Fibroblast of the conjunctiva (primary cell): ENCODE results near the gene CLMN.

Source experiments
- DNase-seq: peaks from one replicate; pipeline ENCODE4 v3.0.0-alpha.2; 2010; ENCODE audit warnings: low read depth

Gene CLMN

DNA sequence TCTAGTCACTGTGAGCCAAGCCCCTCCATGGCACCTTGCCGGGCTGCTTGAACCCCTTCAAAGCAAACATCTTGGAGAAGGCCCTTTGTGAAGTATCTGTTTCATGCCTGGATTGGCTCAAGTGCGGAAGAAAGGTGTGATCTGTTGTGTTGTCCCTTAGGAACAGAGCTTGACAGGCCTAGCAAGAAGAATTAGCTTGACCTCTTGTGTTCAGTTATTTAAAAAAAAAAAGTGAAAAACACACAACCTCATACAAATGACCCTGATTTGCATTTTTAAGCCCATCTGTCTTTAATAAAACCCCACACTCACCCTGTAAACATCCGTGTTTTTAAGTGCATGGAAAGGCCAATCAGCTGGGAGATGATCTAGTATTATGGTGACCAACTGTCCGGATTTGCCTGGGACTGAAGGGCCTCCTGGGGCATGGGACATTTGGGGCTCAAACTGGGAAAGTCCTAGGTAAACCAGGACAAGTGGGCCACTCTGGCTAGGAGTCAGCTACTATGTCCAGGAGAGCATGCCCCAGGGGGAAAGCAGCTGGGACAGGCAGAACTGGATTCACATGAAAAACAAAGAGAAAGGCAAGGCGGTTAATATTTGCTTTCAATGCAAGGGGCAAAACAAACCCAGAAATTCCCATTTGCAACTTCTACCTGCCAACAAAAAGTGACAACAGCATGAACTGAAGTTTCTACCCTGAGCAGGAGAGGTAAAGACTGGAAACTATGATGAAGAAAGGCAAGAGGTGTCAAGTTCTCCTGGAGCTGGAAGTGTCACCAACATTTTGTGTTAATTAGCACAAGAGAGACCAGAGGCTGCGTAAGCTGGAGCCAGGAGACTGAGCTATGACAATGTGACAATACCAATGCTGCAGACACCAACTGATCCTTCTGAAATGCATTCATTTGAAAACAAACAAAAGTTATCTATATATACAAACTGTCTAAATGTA, 78.6 kb downstream of the CLMN start:
- DNase-seq = no peak

DNA sequence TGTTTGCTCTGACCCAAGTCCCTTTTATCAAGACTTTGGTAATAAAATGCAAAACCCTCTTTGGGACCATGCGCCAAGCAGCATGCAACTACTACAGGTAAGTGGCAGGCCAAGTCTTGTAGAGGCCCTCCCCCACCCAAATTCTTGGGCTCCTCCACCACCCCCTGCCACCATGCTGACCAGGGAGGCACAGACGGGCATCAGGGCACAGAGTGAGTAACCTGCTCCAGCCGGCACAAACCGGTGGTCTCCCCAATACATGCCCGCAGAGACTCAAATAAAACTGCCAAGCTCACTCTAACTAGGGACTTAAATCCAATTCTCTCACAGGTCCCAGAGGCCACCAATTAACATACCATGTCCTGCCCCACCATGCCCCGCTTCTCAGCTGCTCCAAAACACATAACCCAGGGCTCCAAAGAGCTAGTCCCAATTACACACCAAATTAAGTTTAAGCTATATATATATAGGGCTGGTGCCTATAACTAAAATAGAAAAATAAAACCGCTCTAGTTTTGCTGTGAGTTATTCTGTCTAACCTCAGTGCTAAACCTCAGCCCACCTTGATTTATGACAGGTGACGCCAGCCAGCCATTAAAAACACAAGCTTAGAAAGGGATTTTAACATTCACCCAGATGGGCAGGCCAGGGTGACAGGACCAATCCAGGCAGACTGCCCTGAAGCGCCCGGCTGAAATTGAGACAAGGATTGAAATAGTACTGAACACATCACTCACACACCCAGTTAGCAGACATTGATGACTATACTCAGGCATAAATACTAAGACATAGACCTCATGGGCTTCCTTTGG, 81.0 kb downstream of the CLMN start:
- DNase-seq = no peak

DNA sequence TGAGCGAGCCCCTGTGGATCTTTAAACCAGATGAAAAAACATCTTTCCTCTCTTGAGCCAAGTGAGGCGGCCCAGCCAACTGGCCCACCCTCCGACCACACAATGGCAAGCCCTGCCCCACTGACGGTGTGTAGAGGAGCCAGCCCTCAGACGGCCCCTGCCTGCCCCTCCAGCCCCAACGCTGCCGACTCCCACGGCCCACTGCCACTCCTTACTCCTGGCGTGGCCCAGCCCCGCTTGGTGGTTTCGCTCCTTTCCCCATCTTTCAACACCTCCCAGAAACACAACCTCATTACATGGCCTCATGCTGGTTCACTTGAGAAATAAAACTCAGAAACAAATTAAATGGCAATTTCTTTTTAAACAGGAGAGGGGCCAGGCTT, 81.8 kb downstream of the CLMN start:
- DNase-seq = no peak

DNA sequence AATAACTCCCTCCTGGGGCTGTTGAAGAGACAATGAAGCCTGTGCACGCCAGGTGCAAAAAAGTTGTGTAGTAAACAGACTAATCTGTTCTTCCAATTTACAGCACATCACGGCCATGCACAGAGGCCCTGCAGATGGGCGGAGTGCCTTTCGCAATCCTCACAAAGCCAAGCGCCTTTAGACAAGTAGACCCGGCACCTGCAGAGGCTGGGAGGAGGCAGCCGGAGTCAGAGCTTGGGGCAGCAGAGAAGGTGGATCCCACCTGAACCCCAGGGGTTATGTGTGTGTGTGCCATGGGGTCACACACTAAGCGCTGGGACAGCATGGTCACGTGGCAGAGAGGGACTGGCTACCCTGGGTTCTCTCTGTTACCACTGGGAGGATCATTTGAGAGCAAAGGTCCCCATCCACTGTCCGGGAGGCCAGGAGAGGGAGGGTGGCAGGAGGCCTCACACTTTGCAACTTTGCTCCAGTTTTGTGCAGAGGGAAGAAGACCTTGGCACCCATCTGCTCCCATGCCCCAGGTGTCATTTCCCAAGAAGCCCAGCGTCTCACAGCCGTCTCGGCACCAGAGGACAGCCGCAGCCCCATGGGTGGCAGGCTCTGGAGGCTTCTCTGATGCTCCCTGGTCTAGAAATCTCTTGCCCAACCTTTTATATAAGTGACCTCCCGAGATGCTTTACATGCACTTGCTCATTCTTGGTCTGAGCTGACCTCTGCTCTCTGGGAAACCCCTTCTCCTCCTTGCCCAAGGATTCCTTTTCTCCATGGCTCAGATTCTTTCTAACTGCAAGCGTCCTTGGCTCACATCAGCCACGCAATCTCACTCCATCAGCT, 82.4 kb downstream of the CLMN start:
- DNase-seq = no peak

DNA sequence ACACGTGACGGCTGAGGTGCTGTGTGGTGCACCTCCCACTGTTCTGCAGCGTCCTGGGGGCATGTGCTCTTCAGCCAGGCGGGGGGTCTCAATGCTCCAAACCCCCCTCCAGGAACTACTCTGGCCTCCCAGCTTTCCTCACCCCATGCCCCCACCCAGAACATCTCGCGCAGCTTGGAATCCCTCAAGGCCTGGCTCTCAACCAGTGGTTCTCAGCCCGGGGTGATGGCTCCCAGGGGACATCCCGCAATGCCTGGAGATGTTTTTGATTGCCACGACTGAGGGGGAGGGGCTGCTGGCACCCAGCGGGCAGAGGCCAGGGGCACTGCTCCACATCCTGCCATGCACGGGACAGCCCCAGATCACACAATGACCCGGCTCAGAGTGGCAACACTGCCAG, 83.5 kb downstream of the CLMN start:
- no peak for DNase-seq

DNA sequence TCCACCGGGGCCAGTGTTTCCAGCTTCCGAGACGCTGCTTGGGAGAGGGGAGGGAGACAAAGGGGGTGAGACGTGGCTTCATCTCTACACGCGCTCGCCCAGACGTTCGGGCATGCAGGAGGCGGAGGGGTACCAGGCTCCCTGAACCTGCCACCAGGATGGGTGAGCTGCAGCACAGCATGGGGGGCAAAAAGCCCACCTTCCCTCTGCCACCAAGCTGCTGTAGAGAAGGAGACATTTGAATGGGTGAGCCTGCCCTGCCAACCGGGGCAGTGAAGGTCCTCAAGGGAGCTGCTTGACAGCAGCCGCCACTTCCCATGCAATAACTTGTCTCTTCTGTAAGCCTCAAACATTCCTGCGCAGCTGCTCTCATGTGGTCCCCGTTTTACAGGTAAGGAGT, 83.9 kb downstream of the CLMN start:
- DNase-seq = no peak

DNA sequence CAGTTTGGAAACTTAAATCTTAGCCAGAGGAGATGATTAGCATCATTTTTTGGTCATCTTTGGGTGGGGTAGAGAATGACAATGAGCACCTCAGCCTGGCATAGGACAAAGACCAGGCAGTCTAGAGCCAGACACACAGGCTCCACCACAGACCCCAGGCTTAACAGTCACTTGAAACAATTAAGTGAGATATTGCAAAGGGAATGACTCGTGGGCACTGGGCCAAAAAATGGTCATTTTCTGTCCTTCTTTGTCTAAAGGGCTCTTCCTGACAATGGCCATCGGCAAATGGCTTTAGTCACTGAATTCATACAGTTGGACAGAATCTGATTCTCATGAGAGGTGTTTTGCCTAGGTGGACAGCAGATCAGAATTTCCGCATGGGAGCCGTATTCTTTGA, 84.4 kb downstream of the CLMN start:
- DNase-seq = no peak

DNA sequence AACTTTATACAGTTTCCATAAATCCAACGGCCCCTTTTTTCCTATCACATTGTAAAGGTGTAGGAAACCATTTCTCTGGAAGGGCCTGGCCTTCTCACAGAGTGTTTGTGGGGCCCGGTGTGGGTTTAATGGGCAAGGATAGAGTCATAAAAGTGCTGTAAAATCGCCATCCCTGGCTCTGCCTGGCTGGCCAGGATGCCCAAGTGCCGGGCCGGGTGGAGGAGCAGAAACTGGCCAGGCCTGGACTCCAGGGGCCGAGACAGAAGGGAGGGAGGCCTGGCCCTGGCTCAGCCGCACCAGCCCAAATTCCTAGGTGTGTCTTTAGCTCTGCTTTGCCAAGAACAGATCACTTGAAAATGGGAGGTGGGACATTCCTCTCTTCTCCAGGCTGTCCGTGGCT, 85.3 kb downstream of the CLMN start:
- DNase-seq = no peak

DNA sequence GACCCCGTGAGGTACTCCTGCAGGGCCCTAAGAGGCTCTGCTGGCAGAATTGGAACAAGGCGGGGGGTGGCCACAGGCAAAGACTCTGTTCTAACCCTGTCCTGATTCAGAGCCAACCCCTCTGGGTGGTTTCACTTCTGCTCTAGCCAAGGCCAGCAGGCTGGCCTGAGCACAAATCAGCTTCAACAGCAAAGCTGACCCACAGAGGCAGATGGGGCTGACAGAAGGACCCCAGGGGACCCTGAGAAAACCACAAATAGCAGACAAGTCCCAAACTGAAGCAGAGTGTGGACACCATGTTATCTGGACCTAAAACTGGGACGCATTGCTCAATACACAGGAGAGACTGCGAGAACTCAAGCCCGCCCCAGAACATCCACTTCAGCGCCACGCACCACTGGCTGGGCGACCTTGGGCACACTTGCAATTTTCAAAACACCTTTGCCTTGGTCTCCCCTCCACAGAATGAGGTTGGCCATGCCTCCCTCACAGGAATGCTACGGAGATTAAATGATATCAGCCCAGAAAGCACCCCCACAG, 85.9 kb downstream of the CLMN start:
- no peak for DNase-seq

DNA sequence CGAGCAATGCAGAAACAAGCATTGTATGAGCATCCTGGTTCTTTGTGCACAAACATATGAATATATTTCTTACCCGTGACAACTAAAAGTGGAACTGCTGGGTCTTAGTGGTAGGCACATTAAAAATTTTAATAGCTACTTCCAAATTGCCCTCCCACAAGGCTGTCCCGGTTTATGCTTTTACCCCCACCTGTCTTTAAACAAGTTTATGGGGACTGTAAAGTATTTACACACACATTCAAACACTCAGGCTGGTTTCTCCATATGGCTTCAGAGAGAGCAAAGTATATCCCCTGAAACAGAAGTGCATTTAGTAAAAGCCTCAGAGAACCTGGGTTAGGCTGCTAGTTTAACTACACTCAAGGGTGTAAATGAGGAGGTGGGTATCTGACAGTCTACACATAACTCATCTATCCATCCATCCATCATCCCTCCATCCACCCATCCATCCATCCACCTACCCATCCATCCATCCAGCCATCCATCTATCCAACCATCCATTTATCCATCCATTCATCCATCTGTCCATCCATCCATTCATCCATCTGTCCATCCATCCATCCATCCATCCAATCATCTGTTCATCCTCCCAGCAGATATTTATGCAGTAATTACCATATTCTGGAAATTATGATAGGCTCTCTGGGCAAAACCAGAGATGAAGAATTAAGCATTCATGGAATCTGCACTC, 86.7 kb downstream of the CLMN start:
- no peak for DNase-seq

DNA sequence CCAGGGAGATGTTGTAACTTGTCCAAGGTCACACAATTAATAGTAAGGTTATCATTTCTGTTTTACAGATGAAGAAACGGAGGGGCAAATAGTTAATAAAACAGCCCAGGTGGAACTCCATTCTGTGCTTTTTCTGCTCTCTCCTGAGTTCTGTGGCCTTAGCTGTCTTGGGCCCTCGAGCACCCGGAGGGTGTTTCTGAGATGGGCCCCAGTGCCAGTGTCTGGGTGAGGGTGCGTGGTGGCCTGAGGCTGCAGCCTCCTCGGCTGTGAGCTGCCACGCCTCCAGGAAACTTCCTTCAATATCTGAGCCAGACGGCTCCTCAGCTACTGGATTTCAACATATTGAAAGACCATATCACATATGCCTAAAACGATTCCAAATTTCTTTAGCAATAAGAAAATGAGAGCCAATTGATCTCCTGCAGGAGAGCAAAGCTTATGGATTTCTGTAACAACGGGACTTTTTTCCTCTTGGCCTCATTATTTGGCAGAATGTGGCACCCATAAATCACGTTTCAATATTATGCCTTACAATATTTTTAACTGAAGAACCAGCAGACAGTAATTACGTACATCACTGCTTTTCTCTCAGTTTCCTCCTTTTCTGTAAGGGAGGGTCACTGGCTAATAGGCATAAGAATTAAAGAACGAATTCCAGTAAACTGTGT, 87.6 kb downstream of the CLMN start:
- no peak for DNase-seq

DNA sequence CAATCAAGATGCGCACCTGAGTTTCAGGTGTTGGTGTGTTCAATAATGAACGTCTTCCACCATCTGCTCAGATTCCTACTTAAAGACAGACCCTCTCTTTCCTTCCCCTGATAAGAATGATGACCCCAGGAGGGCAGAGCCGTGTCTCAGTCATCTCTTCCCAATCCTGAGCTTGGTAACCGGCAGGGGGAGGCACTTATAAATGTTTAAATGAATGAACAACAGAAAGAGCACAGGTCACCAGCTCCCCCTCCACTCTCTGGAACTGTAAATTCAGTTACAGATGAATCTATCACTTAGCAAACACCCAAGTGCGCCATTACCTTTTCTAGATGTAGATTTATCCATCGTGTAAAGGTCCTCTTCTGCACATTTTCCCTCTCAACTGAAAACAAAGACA, 90.0 kb downstream of the CLMN start:
- DNase-seq = no peak

DNA sequence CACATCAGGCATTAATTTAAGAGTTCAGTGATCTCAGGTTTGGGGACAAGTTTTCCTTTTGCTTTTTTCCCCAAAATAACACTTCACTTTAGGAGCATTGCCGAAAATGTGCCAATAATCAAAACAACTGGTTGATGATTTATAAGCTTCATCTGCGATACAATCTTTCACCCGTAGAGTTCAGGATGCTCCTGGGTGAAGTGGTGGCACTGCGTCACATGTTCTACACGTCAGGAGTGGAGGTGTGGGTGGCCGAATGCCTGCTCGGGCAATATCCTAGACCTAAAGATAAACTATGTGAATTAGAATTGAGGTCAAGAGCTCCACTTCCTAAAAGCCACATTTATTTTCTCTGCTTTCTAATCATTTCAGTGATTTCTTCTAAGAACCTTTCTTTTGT, 91.5 kb downstream of the CLMN start:
- no peak for DNase-seq

DNA sequence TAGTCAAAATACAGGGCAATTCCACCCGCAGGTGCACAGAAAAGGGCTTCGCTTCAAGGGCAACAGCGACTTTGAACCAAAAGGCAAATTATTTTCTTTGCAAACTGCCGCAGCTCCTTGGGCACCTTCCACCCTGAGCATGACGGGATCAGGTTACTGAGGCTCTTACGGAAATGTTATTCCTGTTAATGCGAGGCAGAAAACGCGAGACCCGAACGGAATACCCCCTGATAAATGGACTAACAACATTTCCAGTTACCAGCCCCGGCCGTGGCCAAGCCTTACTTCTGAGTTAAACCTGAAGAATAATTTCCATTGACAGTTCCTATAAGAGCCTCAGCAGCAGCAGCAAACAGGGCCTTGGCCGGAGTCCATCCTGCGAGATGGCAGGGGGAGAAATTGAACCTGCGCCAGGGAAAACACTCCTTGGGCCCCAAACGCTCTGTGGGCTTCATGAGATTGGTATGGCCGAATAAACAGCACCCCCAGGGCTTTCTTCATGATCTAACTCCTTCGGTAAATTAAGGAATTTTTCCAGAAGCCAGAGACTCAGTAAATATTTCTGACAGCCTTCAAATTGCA, 92.3 kb downstream of the CLMN start:
- no peak for DNase-seq

DNA sequence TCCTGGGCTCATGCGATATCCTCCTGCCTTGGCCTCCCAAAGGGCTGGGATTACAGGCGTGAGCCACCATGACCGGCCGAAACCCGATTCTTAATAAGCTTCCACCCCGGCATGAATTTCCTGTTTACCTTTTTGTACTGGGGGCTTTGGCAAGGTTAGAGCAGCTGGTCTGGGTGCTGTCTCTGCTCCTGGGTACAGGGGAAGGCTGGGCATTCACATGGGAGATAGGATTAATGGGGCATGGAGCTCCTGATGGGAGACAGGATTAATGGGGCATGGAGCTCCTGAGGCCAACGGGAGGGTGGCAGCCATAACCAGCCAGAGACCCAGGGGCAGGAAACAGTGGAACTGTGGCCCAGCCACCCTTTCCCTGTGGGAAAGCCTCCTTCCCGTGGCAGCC, 92.9 kb downstream of the CLMN start:
- no peak for DNase-seq

DNA sequence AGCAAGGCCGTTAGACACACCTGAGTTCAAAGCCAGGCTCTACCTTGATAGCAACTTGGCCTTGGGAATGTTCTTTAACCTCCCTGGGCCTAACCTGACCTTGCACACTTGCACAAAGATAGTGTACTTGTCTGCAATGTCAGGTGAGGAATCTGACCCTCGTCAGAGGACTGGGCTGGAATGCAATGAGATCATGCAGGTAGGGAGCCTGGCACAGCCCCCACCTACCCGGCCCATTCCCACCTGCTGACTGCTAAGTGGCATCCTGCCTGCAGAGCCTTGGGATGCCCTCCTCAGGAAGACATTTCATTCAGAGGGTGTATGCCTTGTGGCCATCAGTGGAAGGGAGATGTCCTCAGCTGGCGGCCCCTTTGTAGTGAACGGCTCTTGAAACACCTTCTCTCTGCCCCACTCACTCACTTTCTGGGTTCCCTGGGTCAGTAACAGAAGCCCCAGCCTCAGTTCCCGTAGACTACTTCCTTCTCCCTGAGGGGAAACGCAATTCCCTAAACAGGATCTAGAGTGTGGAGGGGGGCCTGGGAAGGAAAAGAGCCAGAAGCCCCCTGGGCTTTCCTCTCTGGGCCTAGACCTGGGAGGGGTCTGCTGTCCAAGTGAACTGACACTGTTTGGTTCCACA, 94.3 kb downstream of the CLMN start:
- DNase-seq = no peak

DNA sequence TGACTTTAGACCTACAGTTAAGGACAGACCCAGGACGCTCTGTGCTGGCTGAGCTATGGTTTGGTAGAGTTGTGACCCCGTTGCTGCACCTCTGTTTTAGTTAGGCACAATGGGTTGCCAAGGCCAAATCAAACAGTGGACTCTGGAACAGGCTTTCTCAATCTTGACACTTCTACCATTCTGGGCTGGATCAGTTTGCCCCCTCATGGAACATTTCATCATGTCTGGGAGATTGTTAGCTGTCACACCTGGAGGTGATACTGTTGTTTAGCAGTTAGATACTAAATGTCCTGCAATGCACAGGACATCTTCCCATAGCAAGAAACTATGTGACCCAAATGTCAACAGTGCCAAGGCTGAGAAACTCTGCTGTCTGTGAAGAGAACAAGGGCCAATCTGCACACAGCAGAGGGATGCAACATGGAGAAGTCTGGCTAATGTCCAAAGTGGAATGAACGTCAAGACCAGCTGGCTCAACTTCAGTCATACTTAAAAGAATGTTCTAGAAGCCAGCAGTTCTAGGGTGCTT, 96.8 kb downstream of the CLMN start:
- peak; percentile 51 for DNase-seq

DNA sequence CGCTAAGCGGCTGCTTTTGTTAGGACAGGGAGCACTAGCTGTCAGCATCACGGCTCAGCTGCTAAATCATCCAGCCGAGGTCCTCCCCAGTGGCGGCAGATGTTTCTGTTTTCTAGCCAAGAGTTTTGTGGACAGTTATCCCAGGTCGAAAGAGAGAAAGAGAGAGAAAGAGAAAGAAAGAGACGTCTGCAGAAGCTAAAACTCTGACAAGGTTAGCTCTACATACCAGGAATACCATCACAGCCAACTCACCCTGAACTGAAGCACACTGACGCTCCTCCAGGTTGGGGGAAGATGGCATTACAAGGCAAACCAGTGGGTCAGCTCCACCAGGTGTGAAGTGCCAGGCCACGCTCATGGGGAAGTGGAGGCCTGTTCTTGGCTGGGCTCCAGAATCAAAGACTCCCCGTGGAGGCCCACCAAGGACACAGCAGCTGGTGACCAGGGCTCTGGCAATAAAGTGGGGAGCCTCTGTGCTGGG, 97.5 kb downstream of the CLMN start:
- DNase-seq = no peak

DNA sequence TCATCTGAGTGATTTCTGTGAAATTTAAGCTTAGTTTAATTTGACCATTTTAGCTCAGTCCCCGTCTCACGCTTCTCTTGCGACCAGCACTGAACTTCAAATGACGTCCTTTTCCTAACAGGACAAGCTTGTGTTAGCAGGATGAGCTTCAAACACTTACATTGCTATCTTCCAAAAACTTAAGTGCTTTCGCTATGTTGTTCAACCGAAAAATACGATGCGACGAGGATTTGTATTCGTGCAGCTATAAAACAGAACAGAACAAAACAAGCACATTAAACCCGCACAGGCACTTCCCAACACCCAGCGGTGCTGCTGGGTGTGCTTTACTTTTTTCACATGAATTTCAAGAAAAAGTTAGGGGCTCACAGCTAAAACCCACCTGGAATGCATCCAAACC, 98.2 kb downstream of the CLMN start:
- DNase-seq = no peak
